OCI-LY7 (cell line): ENCODE measurements around the gene NRCAM.

Source experiments
- CTCF ChIP-seq: fragments of 200-600 bp; sonication (generic); conservative IDR thresholded peaks from 2 replicates; pipeline ENCODE4 v1.5.1; 2014; ENCODE audit warnings: mild to moderate bottlenecking, antibody characterized with exemption, low read length, moderate library complexity, mixed read lengths
- EZH2phosphoT487 ChIP-seq: fragments of 200-600 bp; sonication (generic); IDR thresholded peaks from 2 replicates; pipeline ENCODE4 v1.6.1; 2018; ENCODE audit warnings: low read depth, borderline replicate concordance, mild to moderate bottlenecking, mixed run types, antibody characterized with exemption, low read length, moderate library complexity, mixed read lengths

GRCh38 chr7:108374899-108375298 is 81.3 kb downstream of the NRCAM start:
- TF ChIP-seq CTCF (no peak), EZH2phosphoT487 (no peak)
